Cardiac fibroblast (primary cell): Measurements from ENCODE around the gene GSDMA.
"Not testable (repeated sequence)": the region's sequence is repeated elsewhere in the genome, so short reads cannot be mapped to it uniquely, and the experiment has no call there.

Experiments used
- DNase-seq, 2 donors: peaks; one replicate each; pipeline versions ENCODE4 v3.0.0 to v3.0.0-alpha.2; 2010; ENCODE audit warnings: low read depth in 2 of 2
- H3K4me3 ChIP-seq, 2 donors: replicated peaks in 1 of 2; 1 replicate in 1 of 2; 2 replicates in 1 of 2; pipeline ENCODE4 v1.5.1; 2011; ENCODE audit warnings: low read depth in 2 of 2, low read length in 2 of 2, mild to moderate bottlenecking in 2 of 2, moderate library complexity in 1 of 2
- TF ChIP-seq, protein P1 (sequence below): IDR thresholded peaks from one replicate; pipeline ENCODE4 v1.5.1; 2011; ENCODE audit warnings: low read depth, mild to moderate bottlenecking, low read length, inconsistent platforms

The GSDMA gene

DNA sequence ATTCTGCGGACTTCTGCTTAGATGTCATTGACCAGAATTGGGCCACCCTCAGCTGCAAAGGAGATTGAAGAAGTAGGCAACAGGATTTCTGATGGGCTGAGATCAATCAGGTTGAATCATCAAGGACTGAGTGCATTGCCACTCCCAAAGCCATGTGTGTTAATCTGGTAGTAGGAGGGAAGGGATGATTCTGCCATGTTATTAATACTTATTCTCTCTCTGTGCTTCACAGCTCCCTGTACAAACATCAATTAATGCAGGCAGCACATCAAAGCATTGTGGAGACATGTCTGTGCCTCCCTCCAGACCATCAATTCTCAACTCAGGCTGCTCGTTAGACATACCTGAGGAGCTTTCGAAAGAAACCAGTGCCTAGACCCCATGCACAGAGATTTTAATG lies 23.7 kb upstream of the GSDMA start:
- no peak for DNase-seq
- TF ChIP-seq, protein P1, sequence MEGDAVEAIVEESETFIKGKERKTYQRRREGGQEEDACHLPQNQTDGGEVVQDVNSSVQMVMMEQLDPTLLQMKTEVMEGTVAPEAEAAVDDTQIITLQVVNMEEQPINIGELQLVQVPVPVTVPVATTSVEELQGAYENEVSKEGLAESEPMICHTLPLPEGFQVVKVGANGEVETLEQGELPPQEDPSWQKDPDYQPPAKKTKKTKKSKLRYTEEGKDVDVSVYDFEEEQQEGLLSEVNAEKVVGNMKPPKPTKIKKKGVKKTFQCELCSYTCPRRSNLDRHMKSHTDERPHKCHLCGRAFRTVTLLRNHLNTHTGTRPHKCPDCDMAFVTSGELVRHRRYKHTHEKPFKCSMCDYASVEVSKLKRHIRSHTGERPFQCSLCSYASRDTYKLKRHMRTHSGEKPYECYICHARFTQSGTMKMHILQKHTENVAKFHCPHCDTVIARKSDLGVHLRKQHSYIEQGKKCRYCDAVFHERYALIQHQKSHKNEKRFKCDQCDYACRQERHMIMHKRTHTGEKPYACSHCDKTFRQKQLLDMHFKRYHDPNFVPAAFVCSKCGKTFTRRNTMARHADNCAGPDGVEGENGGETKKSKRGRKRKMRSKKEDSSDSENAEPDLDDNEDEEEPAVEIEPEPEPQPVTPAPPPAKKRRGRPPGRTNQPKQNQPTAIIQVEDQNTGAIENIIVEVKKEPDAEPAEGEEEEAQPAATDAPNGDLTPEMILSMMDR: no peak
- H3K4me3 ChIP-seq: no peak overlapping the region

DNA sequence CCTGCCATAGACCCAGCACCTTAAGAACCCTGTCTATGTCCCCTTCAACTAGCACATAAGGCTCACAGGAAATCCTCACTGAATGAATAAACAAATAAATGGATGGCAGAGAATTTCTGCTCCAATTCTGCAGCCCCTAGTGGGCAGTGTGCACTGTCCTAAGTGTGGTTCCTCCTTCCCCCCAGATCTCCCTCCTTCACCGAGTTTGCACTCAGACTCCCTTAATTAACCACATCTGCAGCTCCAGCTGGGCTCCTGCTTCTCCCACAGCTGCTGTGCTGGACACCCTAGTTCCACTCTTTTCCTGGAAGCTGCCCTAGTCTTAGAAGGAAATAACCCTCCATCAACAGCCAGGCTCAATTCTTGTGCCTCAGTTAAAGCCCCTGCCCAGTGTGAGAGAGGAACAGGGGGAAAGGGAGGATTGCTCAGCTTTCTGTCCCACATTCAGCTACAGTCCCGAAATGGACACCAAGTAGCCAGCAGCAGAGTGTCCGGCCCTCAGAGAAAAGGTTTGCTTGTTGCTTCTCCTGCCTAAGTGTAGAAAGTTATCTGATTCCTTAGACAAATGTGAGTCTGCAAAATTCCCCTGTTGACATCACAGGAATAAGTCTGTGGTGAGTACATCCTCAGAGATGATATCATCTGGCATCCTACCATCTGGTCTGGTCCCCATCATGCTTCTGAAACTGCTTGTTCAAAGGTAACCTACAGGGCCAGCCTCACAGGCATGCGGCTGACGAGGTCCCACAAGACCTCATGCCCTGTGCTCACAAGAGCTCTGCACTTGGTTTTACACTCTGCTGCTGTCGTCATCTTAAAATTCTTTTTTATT lies 23.0 kb upstream of the GSDMA start:
- TF ChIP-seq, protein P1: peak; percentile 53
- peak; percentile 69 to 96 for DNase-seq
- no peak overlapping the region for H3K4me3 ChIP-seq

DNA sequence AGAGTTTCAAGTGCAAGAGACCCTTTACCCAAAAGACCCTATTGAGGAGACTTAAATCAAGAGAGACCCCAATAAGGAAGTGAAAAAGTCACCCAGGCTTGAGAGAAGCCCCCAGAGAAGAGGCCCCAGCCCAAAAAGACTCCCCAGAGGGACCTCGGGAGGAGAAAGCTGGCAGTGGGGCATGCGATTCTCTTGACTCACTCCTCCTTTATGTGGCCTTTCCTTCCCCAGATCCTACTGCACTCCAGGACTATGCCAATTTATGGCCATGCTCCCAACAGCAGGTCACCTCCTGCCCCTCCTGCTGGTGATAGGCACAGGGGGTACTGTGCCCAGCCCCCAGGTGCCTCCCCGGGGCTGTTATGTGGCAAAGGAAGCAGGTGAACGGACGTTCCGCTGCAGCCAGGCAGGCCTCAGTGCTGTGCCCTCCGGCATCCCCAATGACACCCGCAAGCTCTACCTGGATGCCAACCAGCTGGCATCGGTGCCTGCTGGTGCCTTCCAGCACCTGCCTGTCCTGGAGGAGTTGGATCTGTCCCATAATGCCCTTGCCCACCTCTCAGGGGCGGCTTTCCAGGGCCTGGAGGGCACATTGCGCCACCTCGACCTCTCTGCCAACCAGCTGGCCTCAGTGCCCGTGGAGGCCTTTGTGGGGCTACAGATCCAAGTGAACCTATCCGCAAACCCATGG lies 19.0 kb upstream of the GSDMA start:
- DNase-seq: peak in 1 of 2 donors; percentile 37
- no peak overlapping the region for H3K4me3 ChIP-seq
- TF ChIP-seq, protein P1: no peak

- H3K4me3 ChIP-seq: no peak overlapping the region
- TF ChIP-seq, protein P1: no peak
- DNase-seq: no peak
Measured at GRCh38 chr17:39944393-39944711, 18.5 kb upstream of the GSDMA start.

- no peak for DNase-seq
- H3K4me3 ChIP-seq: no peak overlapping the region
- TF ChIP-seq, protein P1: no peak
Measured at GRCh38 chr17:39946551-39947330, 16.1 kb upstream of the GSDMA start.

- not testable (repeated sequence) for H3K4me3 ChIP-seq, DNase-seq
Measured at GRCh38 chr17:39948489-39948828, 14.3 kb upstream of the GSDMA start.

GRCh38 chr17:39949028-39949427 lies 13.8 kb upstream of the GSDMA start:
- no peak for DNase-seq
- no peak overlapping the region for H3K4me3 ChIP-seq
- TF ChIP-seq, protein P1: no peak
